Dermis blood vessel endothelial cell (primary cell): Measurements from ENCODE around the gene RSU1. TPM values are rescaled to one million over a fixed set of nuclear protein-coding genes. Genes with fewer than 3 reads are reported as not detected.

ENCODE experiments used
- DNase-seq: peaks from one replicate; pipeline ENCODE4 v3.0.0; 2010
- total RNA-seq: library from RNA; depleted of rRNA; stranded (reverse); fragments of >200 nt; gene quantifications from 2 replicates; pipeline ENCODE4 v1.2.3, GENCODE V29; 2014

Gene RSU1
- total RNA-seq, 1 donor from 2014 or later = 63.3 TPM

DNA sequence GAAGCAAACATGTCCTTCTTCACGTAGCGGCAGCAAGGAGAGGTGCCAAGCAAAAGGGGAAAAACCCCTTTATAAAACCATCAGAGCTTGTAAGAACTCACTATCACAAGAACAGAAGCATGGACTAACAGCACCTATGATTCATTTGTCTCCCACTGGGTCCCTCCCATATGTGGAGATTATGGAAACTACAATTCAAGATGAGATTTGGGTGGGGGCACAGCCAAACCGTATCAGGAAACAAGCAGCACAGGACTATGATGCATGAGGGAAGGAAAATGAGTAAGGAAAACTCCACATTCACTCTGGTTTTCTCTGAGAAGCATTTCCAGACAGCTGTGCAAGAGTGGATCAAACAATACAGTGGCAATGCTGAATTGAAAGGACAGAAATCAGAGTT, 81.6 kb downstream of the RSU1 start:
- DNase-seq = no peak

DNA sequence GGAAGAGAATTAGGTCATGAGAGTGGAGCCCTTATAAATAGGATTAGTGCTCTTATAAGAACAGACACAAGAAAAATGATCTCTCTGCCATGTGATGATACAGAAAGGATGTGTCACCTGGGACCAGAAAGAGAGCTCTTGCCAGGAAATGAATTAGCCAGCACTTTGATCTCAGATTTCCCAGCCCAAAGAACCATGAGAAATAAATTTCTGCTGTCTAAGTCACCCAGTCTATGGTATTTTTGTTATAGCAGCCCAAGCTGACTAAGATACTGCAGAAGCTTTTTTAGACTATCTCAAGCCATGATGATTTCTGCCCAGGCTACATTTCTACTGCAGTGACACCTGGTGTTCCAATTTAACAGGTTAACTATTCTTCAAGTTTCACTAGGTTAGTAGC, 84.8 kb downstream of the RSU1 start:
- DNase-seq = no peak

DNA sequence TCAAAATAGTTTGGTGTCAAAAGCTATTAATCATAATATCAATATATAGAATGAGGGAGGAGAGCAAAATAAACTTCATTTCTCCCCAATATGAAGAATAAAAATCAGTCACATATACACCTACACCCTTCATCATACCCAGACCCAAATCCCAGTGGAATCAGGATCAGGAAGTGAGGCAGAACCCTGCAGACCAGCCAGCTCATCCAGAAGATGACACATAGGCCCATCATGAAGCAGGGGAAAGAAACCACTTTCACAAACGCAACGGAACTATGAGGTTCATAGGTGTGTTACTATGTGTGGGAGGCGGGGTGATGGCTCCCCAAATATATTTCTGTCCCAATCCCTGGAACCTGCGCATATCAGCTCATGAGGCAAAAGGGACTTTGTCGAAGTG, 89.0 kb downstream of the RSU1 start:
- DNase-seq = no peak

DNA sequence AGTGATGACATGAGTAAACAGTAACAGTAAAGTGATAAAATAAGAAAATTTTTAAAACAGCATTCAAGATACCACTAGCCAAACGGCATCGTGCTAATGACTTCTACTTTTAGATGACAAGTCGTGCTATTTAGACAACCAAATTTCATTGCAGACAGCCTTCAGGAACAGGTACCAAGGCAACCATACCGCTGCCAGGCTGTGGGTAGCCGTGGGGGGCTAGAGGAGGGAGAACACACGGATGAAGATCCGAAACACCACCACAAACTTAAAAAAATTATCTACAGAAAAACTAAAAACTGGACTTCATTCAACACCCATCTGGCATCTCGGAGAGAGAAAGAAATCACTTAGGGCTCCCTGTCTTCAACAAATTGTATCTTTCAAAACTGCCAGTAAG, 89.6 kb downstream of the RSU1 start:
- no peak for DNase-seq

DNA sequence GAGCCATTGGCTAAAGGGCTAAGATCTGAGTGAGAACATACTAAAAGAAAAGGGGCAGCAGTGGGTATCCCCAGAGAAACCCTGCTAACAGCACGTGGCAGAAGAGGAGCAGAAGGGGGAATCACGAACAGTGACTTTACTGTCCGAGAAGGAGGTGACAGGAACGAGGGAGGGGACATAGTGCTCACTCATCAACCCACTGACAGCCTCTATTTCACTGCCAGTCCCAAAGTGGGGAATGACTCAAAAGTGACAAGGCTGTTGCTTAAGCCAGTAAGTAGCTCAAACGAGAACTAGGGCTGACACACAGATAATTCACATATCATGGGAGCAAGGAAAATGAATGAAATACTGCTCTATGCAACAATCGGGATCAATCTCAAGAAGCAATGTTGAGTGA, 92.7 kb downstream of the RSU1 start:
- no peak for DNase-seq

DNA sequence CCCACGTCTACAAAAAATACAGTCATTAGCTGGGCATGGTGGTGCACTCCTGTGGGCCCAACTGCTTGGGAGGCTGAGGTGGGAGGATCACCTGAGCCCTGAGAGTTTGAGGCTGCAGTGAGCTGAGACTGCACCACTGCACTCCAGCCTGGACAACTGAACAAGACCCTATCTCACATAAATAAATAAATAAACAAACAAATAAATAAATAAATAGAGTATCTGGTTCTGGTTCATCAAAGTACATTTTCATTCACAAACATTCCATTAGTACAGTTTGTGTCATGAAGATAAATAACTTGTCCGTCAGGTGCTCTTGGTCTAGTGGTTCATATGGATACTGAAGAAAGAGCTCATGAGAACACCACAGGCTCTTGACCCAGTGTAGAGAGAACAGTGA, 96.4 kb downstream of the RSU1 start:
- DNase-seq = no peak

DNA sequence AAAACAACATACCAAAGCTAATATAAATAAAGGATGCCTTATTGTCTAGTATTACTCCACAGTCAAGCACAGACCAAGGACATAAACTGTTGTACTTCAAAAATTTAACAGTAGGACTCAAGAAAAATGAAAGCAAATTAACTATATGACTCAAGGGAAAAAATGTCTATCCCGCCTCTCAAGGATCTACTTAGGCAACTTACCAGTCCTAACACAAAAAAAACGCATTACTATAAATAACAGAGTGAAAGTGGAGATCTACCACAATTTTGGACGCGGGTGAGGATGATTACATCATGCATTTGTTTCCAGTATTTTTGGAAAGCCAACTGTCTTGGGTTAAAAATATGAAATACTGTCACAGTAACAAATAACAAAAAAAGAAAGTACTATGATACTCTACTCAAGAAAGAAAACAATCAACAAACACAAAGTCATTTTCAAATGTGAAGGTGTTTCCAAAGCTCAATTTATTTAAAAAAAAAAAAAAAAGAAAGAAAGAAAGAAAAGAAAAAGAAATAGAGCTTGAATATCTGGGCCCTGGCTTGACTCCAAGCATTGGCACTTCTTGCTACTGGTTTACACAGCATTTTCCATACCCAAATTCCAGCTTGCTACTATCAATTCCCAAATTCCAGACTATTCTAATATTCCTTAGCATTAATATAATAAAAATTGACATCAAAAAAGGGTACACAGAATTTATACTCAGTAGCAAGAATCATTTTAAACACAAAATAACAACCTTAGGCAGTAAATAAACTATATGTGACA, 99.4 kb downstream of the RSU1 start:
- DNase-seq = no peak

DNA sequence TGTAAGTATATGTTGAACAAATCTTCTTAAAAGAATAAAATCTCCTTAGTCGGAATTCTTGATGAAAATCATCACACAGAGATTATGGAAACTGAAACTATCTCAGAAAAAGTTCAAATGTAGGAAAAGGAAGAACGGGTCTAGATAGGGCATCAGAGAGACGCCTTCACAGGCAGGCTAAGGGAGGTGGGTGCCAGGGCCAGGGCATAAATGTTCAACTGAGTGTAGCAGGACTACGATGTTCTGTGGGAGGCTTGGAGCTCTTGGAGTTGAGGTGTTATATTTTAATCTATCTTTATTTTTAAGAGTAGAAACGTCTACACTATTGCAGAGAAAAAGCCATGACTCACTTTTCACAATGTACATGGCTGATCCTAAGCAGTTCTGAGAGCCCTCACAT, 101.2 kb downstream of the RSU1 start:
- no peak for DNase-seq

DNA sequence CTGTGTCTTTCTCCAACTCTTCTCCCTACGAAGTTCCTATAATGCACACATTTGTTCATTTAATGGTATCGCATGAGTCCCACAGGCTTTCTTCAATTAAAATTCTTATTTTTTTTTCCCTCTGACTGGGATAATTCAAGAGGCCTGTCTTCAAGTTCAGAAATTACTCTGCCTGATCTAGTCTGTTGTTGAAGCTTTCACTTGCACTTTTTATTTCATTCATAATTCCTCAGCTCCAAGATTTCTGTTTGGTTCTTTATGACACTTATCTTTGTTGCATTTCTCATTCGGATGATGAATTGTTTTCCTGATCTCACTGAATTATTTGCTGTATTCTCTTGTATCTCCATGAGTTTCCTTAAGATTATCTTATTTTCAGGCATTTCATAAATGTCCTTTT, 103.9 kb downstream of the RSU1 start:
- no peak for DNase-seq

DNA sequence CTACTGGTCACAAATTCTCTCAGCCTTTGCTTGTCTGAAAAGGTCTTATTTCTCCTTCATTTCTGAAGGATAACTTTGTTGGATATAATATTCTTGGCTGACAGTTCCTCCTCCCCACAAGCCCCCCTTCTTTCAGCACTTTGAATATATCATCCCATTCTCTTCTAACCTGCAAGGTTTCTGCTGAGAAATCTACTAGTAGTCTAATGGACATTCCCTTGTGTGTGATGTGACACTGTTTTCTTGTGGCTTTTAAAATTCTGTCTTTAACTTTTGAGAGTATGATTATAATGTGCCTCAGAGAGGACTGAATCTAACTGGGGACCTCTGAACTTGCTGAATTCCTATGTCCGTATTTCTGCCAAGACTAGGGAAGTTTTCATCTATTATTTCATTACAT, 104.3 kb downstream of the RSU1 start:
- DNase-seq = no peak

DNA sequence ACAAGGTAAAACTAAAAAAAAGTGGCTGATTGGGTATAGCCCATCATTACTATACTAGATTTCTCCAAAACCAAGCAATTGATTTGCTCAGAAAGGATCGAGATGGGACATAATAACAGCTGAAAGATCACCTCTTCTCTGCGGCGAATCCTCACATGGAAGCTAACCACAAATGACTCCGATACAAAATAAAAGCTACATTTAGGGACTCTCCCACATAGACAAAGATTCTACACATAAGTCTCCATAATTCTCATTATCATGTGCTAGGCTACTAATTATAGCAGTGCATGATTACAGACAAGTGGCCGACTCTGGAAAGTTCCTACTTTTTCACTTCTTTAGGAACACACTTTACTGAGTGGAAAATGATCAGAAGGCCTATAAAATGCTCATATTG, 116.9 kb downstream of the RSU1 start:
- DNase-seq = no peak

DNA sequence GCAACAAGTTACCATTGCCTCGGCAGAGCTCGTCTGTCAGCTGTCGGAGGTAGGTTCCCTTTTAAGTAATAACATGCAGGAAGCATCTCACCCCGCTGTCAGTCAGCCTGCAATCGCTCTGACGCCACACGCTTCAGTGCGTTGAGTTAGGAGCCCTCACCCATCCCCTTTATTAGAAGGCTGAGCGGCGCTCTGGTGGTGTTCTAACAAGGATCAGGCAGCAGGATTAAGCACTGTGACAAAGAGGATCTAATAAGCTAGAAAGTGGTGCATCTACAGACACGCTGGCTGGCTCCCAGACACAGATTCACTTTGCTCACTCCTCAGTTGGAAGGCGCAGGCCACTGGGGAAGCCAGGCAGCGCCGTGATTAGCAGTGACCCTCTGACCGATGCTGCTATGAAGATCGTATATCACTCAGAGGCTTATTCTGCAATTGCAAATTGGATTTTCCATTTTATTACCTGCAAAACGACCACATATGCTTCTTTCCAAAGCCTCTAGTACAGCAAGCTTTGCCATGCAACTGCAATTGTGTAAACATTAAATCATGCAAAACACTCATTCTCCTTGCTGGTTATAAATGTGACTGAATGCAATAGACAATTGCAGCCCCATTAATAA, 117.7 kb downstream of the RSU1 start:
- no peak for DNase-seq

DNA sequence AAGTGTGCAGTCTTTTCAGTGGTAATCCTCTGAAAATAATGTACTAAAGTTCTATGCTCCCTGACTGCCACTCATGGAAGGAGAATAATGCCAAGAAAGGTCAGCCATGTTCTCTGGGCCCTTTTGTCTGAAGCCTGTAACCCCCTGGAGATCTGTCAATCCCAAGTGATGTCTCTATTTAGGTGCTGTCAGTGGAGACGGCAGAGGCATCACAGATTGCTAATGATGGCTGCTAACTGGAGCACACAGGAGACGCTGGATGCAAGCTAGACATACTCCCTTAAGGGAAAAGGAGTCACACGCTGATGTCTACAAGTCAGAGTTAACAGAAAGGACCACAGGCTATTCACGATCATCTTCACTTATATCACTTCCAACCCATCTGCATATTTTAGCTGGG, 118.8 kb downstream of the RSU1 start:
- DNase-seq = no peak

DNA sequence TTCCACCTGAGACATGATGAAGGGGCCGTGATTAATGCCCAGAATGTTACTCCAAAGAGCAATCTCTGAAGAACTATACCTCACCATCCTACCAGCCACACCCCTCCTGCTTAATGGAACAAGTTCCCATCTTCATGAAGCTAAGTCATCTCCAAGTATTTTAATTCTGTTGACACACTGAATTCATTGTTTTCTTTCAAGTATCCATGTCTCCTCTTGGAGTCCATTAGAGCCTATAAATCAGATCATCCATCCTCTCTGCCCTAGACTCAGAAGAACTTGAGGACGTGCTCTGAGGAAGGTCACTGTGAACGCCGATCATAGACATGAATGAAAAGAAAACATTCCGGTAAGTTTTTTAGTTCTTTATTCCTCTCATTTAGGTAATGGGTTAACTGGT, 126.8 kb downstream of the RSU1 start:
- no peak for DNase-seq

DNA sequence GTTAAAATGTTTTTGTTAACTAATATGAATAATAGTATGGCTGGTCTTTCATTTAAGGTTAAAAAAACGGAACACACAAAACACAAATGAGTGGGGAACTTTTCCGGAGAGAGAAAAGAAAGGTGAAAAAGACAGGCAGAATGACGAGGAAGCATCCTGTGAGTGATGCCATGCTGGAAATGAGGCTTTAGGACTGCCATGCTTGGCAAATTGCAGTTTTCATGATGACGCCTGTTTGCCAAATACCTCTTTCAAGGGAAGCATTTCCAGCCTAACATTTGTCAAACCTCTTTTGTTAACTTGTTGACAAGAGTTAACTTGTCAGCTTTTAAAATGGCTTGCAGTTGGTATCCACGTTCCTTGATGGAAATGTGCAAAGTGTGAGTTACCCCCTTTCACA, 127.5 kb downstream of the RSU1 start:
- DNase-seq = no peak

DNA sequence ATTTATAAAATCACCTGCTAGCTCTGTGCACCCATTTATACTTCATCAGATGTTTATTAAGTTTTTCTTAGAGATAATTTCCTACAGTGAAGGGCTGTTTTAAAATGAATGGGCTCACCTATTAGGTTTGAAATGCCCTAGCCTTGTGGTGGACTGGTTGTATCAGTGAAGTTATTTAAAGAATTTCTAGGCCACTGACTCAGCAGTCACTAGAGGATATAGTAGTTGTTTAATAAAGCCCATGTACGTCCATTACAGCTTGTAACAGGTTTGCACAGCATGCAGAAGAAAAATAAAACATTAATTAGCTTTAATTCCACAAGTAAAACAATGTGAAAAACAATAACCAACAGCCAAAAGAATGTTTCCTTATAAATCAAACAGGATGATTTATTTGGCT, 128.0 kb downstream of the RSU1 start:
- no peak for DNase-seq

DNA sequence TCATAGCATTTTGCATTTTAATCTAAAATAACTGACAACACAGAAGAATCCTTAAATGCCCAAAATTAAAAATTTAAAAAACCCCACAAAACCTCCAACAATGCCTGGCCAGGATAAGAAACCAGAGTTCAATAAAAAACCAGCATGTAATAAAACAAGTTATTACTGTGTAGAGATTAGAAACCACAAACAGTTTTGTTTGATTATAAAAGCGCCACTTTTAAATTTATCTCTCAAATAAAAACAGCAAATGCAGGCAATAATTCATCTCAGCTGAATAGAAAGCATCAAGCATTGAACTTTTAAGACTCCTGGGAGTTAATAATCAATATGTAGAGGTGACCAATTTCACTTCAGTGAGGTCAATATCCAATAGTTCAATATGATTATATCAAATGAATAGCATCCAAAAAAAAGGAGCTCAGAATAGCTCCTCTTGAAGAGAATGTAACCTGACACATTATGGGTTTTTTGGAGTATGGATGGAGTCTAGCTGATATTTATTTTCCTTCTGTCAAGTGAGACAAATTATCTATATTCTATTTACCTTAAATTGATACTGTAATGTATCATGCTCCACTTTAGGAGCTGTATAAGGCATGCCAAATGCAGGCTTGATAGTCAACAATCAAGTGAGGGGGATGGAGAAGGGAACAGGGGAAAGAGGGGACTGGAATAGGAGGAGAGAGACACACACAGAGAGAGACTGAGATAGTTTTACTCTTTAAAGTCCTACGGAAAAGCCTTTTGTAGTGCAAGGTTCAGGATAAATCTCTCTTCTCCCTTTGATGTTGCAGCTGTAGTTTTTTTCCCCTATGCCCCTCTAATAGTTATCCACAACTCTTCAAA, 130.9 kb downstream of the RSU1 start:
- DNase-seq = no peak

DNA sequence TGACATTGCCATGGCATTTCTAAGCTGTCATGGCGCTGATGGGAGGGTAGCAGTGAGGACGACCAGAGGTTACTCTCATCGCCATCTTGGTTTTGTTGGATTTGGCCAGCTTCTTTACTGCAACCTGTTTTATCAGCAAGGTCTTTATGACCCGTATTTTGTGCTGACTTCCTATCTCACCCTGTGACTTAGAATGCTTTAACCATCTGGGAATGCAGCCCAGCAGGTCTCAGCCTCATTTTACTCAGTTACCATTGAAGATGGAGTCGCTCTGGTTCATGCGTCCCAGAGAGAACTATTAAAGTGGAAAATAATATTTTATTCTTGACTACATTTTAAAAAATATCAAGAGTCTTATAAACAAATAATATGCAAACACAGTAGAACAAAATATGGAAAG, 131.7 kb downstream of the RSU1 start:
- DNase-seq = no peak

DNA sequence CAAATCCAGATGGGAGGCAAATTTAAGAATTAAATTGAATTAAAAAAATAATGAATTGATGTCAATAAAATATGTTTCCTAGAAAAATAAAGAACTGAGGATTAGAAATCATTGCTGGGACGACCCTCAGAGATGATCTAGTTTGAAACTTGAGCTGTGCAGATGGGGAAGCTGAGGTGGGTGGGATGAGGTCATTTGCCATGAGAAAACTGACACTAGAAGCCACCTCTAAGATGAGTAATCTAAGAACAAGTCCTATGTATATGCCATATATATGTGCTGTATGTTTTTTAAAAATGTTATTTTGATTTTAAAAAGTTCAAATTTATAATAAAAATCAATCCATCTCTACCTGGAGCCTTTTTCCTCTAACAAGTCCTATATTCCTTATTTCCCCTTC, 135.7 kb downstream of the RSU1 start:
- DNase-seq = no peak

DNA sequence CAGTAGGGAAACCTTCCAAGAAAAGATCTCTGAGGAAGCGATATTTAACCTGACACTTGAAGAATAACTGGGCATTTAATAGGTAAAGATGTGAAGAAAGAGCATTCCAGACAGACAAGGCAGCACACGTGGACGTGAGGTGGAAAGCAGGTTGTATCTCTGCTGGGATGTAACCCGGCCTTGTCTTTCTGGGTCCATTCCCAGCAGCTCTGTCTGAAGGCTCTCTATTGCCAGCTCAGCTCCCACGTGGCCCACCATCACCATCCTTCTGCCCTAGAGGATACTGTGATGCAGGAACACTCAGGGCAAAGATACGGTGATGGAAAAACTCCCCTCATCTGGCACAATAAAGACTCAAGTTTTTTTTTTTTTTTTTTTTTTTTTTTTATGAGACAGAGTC, 137.7 kb downstream of the RSU1 start:
- no peak for DNase-seq

DNA sequence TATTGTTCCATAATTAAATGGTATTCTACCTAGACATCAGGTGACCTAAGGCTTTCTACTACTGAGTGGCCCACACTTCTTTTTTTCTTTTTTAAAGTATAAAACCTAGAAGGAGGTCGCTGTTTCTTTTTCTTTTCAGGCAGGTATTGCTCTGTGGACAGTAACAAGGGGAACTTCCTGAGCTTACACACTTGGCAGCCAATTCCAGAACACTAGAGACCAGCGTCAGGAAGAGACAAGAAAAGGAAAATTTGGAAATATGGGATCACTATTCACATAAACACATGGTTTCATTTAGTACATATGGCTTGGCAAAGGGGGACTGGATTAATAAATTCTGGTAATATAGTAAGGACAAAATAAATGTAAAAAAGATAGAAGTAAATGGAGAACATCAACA, 141.9 kb downstream of the RSU1 start:
- DNase-seq = no peak

DNA sequence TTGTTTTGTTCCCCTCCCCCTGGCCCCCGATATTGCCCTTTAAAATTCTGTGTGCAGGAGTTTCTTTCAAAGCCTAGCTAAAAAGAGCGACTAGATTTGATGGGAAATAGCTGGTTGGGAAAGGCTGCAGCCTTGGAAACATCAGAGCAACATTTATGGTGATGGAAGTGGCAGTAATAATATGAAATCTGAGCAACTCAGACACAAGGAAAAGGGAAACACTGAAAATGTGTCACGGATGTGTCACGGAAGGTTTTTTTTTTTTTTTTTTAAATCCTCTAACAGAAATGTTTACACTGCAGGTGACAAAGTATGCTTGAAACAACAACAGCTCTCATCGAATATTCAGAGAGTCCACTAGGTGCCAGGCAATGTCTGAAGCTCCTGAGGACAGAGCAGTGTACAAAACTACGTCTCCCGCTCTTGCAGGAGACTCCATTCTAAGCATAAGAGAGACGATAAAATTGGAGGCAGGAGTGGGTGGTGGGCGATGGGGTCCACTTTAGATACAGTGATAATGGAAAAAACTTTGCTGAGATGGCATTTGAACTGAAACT, 143.0 kb downstream of the RSU1 start:
- peak; percentile 8 for DNase-seq

DNA sequence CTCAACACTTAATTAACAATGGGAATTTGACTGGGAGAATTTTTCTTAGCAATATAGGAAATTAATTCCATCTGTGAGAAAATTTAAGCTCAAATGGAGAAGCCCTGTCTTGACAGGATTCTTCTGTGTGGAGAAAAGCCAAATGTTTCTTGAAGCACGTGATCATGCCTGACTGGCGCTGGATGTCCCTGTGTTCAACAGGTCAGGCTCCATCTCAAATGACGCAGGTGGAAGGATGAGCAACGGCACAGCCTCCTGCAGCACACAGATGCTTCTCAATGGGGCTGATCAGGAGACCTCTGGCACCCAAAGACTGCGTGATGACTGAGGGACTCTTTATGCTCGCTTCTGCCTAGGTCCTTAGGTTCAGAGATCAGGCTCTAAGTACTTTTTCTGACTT, 143.8 kb downstream of the RSU1 start:
- DNase-seq = no peak

DNA sequence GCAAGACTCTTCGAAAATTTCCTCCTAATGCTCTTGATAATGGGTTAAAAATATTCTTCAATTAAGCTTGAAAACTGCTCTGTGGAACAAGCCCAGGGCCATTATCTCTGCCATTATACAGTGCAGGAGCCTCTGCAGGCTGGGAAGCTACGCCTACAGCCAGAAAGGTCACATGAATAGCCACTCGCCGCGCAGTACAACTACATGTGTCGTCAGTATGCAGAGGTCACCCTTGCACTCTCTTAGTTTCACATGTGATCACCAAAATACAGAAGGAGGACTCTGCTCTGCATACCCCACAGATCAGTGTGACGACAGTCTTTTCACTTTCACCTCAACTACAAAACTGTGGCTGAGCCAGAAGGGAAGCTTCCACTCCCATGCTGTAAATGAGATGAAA, 153.8 kb downstream of the RSU1 start:
- no peak for DNase-seq
